ENCODE results near the gene IBA57. TPM values are rescaled to one million over a fixed set of nuclear protein-coding genes. Genes with fewer than 3 reads are reported as not detected.

The IBA57 gene
- total RNA-seq, 1 donor from 2014 or later, result 14.5 TPM

DNA sequence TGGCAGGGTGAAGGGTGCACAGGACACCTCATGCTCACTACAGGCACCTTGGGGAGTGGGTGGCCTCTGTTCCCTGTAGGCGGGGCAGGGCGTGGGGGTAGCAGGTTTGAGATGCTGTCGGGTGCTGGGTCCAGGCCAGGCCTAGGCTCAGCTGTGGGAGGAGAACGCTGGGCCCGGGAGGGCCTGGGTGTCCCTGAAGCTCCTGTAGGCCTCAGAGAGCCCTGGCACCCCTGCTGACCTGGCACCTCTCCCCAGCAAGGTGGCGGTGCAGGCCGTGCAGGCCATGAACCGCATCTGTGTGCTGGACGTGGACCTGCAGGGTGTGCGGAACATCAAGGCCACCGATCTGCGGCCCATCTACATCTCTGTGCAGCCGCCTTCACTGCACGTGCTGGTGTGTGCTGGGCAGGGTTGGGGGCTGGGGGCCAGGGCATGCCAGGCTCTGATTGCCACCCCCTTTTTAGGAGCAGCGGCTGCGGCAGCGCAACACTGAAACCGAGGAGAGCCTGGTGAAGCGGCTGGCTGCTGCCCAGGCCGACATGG, 18.4 kb upstream of the IBA57 start:
- DNase-seq (no peak), ATAC-seq (ENCODE audit: low read depth) (no peak)
- Mint-ChIP-seq H3K4me3 (no peak overlapping the region), H3K36me3 (ENCODE audit: low read depth) (peaks cover 21% of the 10 kb centered on the region), H3K4me1 (peaks cover 21% of the 10 kb centered on the region), H3K9me3 (no peaks in the 10 kb centered on the region), H3K27ac (no peak overlapping the region), H3K27me3 (no peaks in the 10 kb centered on the region)
- TF ChIP-seq, protein P1, sequence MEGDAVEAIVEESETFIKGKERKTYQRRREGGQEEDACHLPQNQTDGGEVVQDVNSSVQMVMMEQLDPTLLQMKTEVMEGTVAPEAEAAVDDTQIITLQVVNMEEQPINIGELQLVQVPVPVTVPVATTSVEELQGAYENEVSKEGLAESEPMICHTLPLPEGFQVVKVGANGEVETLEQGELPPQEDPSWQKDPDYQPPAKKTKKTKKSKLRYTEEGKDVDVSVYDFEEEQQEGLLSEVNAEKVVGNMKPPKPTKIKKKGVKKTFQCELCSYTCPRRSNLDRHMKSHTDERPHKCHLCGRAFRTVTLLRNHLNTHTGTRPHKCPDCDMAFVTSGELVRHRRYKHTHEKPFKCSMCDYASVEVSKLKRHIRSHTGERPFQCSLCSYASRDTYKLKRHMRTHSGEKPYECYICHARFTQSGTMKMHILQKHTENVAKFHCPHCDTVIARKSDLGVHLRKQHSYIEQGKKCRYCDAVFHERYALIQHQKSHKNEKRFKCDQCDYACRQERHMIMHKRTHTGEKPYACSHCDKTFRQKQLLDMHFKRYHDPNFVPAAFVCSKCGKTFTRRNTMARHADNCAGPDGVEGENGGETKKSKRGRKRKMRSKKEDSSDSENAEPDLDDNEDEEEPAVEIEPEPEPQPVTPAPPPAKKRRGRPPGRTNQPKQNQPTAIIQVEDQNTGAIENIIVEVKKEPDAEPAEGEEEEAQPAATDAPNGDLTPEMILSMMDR (IDR thresholded peaks at IDR 0.05), result no peak
- POLR2A ChIA-PET, result no interaction called here
- intact Hi-C loops (cut with micrococcal nuclease), result no loop called here
- CTCF ChIA-PET, result no interaction called here

- POLR2A ChIA-PET, result interaction anchor here (1.2 kb wide), 1 partner anchor 17 kb away, joined by 3 read pairs; no protein-coding TSS in a partner anchor
- Mint-ChIP-seq H3K9me3 (no peaks in the 10 kb centered on the region), H3K36me3 (ENCODE audit: low read depth) (peaks cover 21% of the 10 kb centered on the region), H3K27ac (no peak overlapping the region), H3K27me3 (no peaks in the 10 kb centered on the region), H3K4me3 (no peak overlapping the region), H3K4me1 (peaks cover 16% of the 10 kb centered on the region)
- CTCF ChIA-PET, result no interaction called here
- DNase-seq (no peak), ATAC-seq (ENCODE audit: low read depth) (no peak)
- TF ChIP-seq, protein P1 (IDR thresholded peaks at IDR 0.05), result no peak
- intact Hi-C loops (cut with micrococcal nuclease), result no loop called here
Measured at GRCh38 chr1:228147768-228148167, 17.8 kb upstream of the IBA57 start.

DNA sequence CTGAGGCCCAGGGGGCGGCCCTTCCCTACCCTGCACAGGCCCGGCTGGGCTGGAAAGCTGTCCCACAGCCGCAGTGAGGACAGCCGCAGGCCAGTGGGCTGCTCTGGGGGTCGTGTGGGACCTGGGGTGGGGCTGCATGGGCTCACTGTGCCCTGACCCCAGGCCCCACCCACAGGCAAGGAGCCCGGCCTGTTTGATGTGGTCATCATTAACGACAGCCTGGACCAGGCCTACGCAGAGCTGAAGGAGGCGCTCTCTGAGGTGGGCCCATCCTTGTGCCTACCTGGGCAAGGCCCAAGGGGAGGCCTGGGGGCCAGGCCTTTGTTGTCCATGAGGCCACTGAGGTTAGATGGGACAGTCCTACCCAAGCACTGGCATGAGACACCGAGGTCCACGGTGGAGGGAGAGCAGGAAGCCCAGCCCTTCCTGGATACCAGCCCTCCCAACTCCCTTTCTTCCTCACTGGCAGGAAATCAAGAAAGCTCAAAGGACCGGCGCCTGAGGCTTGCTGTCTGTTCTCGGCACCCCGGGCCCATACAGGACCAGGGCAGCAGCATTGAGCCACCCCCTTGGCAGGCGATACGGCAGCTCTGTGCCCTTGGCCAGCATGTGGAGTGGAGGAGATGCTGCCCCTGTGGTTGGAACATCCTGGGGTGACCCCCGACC, 17.3 kb upstream of the IBA57 start:
- Mint-ChIP-seq H3K27me3 (no peaks in the 10 kb centered on the region), H3K27ac (no peak overlapping the region), H3K9me3 (no peaks in the 10 kb centered on the region), H3K36me3 (ENCODE audit: low read depth) (peaks cover 21% of the 10 kb centered on the region), H3K4me3 (no peak overlapping the region), H3K4me1 (peaks cover 10% of the 10 kb centered on the region)
- CTCF ChIA-PET, result no interaction called here
- intact Hi-C loops (cut with micrococcal nuclease), result no loop called here
- POLR2A ChIA-PET, result interaction anchor here (1.2 kb wide), 1 partner anchor 17 kb away, joined by 3 read pairs; no protein-coding TSS in a partner anchor
- ATAC-seq (ENCODE audit: low read depth) (no peak), DNase-seq (no peak)
- TF ChIP-seq, protein P1 (IDR thresholded peaks at IDR 0.05), result no peak

- Mint-ChIP-seq H3K4me1 (peaks cover 4% of the 10 kb centered on the region), H3K27me3 (no peaks in the 10 kb centered on the region), H3K4me3 (no peak overlapping the region), H3K27ac (no peak overlapping the region), H3K36me3 (ENCODE audit: low read depth) (peaks cover 21% of the 10 kb centered on the region), H3K9me3 (no peaks in the 10 kb centered on the region)
- ChIA-PET CTCF (no interaction called here), POLR2A (interaction anchor here (1.2 kb wide), 1 partner anchor 16 kb away, joined by 3 read pairs; no protein-coding TSS in a partner anchor)
- TF ChIP-seq, protein P1 (IDR thresholded peaks at IDR 0.05), result no peak
- intact Hi-C loops (cut with micrococcal nuclease), result no loop called here
- ATAC-seq (ENCODE audit: low read depth) (no peak), DNase-seq (no peak)
Measured at GRCh38 chr1:228148935-228149405, 16.6 kb upstream of the IBA57 start.

- ATAC-seq (ENCODE audit: low read depth), result no peak
- Mint-ChIP-seq H3K4me3 (no peak within 1 kb of the TSS), H3K36me3 (ENCODE audit: low read depth) (peaks cover 21% of the 10 kb centered on the region), H3K9me3 (no peaks in the 10 kb centered on the region), H3K27ac (no peak within 1 kb of the TSS), H3K27me3 (no peaks in the 10 kb centered on the region), H3K4me1 (no peaks in the 10 kb centered on the region)
- ChIA-PET CTCF (no interaction called here), POLR2A (interaction anchor here (1.2 kb wide), 1 partner anchor 9 kb away, joined by 3 read pairs; the partner anchor contains the start of gene GUK1)
- TF ChIP-seq, protein P1 (IDR thresholded peaks at IDR 0.05), result no peak
- no peak for DNase-seq
- intact Hi-C loops (cut with micrococcal nuclease), result no loop called here
Measured at GRCh38 chr1:228149406-228150119, 16.0 kb upstream of the IBA57 start, which contains the start of gene GJC2. TSS of gene GJC2 (plus strand) at chr1:228149930. CDS start at chr1:228157759, 7,829 bp downstream.

Measured in activated B cell treated with CpG ODN at 0.5 μM for 24 hours (primary cell).